CD4-positive, alpha-beta T cell treated with Interleukin-17A for 1 hour (primary cell): ENCODE data around the gene SCFD2.

Source experiments
- DNase-seq: peaks from one replicate; pipeline ENCODE4 v3.0.0-alpha.2; 2020

Gene SCFD2

DNA sequence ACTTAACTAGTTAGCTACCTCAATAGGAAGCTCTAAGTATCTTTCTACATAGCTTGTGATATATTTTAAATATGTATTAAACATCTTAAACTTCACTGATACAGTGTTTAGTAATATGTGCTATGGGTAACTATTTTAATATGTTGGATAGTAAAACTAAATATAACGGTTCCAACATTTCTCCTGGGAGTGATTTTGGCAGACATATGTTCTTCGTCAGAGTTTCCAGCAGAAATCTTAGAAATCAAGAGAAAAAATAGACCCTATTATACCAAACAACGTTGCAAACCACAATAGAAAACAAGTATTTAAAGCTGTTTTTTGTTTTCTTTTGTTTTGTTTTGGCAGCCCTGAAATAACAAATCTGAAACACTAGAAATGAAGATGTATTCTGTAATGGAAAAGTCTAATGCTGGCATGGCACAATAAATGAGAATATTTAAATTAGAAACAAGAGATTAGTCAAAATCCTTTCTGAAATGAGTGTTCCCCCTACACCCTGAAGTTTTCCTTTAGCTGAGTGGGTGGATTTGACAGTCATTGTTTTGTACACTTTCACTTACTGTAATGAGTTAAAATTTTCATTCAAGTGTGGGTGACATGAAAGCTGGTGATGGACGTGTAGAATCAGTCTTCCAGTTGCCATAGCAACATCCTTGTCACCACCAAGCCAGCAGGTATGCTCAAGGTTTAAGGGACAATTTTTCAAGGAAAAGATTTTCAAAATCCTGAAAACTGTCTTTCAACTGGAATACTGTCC, 233.5 kb downstream of the SCFD2 start:
- no peak for DNase-seq

DNA sequence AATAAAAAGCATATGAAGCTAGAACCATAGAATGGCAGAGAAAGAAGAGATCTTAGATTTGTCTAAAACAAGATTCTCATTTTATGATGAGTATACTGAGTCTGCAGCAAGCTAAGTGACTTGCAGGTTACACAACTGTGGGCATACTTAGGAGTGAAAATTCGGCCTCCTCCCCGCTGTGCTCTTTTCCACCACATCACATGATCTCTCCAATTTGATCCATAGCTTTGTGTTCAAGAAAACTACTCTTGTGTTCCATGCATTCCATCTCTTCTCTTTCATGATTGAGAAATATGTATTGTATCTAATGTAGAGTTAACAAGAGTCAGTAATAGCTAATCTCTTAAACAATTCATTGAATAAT, 234.3 kb downstream of the SCFD2 start:
- DNase-seq, result no peak

DNA sequence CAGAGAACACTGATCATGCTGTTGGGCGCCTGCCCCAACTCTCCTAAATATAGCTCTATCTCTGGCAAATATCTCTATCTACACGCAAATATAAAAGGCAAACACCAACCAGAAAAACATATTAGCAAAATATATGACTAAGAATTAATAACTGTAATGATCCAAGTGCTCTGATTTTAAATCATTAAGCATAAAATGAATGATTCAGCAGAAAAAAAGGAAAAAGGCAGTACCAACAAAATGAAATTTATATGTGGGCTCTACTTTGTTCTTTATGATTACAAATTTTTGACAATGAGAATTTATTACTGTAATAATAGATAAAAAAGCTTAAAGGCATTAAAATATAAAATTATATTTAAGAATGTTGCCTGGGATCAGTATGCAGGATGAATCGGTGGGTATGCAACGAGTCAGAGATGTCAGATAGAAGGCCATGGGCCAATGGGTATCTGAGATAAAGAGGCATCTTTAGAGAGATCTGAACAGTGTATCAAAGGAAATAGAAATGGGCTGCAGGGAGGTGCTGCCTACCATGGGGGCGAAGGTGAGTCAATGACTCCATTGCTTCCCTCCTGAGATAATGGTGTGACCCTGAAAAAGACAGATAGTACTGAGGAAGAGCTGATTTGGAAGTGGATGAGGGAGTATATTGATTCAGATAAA, 234.8 kb downstream of the SCFD2 start:
- DNase-seq, result no peak

DNA sequence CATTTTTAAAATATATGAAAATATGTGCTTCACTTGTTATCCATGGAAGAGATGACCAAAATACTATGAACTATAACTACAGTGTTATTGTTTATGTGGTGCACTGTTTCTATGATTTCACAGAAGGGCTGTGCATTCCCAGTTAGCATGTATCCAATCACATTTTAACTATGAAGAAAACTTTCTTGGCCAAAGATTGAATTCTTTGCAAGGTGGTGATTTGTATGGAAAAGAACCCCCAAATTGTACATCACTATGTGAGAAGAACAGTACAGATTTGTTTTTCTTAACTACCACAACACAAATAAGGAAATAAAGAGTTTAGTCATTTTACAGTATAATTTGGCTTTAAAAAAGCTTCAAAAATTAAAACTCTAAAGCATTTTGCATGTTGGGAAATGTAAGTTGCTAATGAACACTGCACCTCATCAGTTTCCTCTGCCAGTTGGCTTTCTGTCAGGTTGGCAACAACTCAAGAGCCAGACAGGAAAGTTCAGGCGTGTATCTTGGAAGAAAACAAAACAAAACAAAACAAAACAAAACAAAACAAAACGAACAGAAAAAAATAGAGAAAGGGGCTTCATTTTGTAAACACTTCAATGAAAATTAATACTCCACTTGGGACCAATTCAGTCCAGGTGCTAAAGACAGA, 237.0 kb downstream of the SCFD2 start:
- DNase-seq, result no peak

DNA sequence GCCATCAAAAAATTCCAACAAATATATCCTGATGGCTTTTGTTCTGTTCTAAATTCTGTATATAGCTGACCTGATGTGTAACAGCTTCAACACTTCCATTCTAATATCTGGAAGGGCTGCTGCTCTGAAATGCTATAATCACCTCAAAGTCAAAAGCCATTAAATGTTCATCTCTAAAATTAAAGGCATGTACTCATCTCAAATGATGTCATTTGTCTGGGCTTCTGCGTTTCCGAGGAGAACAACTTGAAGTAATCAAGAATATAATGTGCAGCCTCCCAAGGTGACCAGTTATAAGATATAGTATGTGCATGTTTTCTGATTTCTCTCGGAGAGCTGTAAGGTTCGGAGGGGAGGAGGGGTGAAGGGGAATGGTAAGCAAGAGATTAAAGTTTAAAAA, 237.6 kb downstream of the SCFD2 start:
- DNase-seq, result no peak

DNA sequence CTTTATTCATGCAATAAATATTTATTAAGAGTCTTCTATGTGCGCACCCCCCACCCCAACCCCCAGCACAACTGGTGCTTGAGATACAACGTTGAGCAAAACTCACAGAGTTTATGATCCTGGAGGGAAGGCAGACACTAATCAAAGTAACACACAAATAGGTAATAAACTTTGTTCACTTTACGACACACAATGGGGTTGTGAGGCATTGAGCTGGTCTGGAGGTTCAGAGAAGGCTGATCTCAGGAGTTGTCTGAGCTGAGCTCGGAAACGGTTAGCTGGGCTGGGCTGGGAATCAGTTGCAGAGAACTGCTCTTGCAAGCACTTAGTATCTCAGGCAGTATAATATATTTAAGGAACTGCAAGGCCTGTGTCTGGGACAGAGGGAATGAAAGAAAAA, 238.5 kb downstream of the SCFD2 start:
- DNase-seq, result no peak

DNA sequence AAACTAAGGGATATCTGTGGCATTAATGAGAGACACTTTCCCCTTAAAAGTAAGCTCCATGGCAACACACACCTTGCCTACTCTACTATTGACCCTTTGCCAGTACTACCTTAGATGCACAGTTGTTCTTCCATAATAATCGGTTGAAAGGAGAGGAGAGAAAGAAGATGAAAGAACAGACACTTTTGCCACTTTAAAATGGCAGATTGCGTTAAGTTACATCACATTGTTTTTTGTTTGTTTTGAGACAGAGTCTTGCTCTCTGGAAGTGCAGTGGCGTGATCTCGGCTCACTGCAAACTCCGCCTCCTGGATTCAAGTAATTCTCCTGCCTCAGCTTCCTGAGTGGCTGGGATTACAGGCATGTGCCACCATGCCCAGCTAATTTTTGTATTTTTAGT, 239.8 kb downstream of the SCFD2 start:
- no peak for DNase-seq

DNA sequence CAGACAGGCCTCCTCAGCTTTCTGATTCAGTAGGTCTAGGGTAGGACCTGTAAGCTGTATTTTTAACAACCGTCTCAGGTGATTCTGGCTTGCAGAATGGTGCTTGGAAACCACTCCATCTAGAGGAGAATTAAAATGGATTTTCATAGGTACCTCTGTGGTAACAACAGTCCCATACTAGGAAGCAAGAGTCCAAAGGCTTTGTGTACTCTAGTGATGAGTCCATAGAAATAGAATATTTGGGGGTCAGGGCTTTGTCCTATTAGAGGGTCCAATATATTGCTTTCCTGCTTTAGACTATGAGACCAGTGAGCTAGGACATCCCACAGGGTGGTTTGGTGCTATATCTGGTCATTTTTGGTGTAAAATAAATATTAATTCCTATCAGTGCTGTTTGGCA, 242.0 kb downstream of the SCFD2 start:
- no peak for DNase-seq

DNA sequence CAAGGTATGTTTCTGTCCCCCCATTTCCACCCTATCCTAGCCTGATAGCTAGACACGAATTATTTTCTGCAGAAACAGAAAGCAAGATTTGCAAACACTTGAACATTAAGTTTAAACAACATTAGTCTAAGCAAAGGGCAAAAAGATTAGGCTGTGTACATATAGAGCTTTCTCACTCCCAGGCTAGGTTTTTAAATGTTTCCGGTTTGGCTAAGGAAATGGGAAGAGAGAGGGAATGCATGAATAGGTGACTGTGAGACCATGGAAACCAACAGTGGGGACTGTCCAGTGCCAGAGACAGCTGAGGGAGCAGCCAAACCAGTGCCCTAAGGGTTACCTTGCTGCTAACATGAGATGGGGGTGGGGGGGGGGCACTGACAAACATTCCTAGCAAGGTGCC, 242.7 kb downstream of the SCFD2 start:
- DNase-seq, result no peak

DNA sequence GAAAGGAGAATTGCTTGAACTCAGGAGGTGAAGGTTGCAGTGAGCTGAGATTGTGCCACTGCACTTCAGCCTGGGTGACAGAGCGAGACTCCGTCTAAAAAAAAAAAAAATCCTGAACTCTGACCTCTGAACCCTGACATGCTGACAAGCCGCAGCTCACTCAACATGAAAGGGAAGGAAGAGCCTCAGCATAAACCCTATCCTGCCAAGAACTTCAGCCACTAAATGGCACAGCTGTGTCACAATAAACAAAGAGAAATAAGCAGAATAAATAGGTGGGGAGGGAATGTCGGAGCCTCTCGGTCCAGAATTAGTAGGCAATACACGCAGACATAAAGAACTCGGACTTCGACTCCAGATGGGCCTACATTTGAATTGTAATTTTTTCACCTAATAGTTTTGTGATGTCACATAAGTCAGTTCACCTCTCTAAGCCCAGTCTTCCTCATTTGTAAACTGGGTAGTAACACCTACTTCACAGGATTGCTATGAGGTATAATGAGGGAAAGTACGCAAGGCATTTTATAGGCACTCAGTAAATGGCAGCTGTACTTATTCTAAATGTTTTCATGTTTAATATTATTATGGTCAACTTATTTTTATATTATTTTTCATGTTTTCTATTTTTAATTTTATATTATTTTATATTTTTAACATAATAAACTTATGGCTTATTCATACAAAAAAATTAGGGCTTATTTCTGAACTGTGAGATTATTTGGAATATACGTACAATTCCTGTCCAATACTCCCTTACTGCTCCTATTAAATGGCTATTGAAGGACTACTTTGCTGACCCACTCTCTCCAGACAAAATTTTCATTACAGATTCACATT, 243.4 kb downstream of the SCFD2 start:
- no peak for DNase-seq

DNA sequence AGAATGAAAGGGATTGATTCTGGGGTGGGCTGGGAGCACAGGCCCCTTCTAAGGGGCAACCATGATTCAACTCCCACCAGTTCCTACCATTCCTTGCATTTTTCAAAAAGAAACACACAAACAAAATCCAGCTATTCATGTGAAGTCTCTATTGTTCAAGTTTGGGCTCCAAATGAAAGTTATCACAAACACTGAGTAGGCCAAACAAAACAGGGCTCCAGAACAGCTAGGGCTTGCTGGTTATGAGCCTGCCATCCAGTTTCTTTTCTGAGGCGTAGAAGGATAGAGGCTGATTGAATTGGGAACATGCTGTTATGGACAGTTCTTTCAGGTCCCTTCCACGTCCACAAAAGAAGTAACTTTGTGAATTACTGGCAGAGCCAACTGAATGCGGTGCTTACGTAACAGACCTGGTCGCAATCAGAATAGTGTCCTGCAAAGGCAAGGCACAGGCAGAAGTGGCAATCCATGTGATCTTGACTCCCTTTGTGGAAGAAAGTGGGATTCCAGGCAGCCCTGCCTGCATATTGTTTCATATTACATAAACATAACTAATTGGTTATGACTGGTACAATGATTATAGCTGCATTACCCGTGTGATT, 244.5 kb downstream of the SCFD2 start:
- DNase-seq, result no peak

DNA sequence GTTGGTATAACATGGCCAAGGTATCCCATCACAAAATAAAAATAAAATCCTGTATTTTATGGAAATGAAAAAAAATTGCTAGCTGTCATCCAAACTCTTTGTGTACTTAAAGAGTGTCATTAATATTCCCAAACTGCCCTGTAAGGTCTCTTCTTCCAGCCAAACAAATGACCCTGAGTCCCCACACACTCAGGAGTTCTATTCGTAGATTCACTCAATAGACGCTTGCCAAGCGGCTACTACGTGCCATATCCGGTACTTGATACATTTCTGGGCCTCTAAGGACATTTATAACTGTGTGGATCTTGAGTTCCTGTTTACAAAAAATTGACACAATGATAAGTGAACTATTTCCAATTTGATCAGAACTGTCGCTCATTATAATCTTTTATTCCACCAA, 245.1 kb downstream of the SCFD2 start:
- DNase-seq, result no peak

DNA sequence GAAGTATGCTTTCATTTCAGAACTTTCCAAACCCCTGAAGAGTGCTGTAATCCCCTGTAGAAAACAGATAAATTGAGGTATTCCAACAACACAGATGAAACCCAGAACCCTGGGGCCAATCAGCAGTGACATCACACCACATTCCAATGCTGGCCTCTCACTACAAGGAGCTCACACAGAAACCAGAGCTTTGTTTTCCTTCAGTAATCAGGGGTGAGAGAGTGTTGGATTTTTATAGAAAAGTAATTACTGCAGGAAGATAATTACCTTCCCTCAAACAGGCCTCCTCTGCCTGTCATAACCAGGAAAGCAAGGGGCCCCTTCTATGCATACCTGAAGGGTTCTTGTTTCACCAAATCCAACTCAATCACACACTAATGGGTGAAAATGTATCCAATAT, 246.2 kb downstream of the SCFD2 start:
- DNase-seq, result no peak

DNA sequence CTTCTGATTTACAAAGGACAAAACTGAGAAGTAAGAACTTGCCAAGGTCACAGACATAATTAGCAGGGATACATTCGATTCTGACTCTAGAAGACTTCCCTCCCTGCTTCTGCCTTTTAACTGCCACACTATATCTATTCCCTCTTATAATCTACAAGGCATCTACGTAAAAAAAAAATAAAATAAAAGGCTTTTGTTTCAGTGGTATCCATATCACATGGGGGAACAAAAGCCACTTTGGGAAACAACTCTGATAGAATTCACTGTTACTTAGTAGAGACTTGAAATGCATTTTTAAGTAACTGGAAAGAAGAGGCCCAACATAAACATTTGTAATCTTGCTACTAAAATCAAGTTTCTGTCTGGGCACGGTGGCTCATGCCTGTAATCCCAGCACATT, 247.2 kb downstream of the SCFD2 start:
- no peak for DNase-seq

DNA sequence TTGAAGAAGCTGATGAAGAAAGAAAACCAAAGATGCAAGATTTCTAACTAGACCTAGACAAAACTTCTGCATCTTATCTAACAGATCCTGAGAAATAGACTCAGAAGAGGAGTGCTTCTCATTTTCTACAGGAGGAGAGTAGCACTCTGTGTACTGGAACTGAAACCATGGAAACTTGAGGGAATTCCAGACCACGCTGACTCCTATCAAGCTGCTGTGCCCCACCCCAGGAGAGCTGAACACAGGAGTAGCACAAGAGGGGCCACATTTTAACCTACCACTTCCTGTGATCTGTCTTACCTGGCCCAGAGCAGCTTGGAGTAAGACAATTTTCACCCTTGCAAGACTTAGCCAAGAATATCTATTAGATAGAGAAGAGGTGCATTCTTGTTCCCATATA, 248.9 kb downstream of the SCFD2 start:
- DNase-seq, result no peak

DNA sequence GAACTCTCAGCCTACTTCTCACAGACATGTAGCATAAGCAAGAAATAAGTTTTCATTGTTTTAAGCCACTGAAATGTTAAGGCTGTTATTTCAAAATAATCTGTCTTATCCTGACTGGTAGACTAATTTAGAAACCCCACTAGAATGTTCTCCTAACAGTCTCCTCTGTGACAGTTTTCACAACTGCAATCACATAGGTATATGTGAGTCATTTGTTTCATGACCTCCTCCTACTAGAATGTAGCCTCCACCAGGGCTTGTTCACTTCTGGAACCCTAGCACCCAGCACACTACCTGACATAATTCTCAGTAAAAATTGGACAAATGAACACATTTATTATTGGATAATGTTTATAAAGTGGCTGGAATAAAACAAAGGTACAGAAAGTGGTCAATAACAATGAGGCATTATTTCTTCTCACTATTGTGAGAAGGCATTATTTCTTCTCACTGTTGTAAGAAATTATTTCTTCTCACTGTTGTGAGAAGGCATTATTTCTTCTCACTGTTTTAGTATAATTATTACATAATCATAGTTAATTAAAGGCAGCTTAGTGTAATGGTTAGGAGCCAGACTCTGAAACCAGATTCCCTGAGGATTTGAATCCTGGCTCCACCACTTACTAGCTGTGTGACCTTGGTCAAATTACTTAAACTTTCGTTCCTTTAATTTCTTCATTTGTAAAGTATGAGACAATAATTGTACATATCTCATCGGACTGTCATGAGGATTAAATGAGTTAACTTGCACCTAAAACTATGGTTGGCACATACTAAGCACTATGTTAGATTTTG, 252.2 kb downstream of the SCFD2 start:
- no peak for DNase-seq

DNA sequence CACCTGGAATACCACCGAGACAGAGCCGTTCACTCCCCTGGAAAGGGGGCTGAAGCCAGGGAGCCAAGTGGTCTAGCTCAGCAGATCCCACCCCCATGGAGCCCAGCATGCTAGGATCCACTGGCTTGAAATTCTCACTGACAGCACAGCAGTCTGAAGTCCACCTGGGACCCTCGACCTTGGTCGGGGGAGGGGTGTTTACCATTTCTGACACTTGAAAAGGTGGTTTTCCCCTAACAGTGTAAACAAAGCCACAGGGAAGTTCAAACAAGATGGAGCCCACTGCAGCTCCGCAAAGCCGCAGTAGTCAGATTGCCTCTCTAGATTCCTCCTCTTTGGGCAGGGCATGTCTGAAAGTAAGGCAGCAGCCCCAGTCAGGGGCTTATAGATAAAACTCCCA, 260.5 kb downstream of the SCFD2 start:
- no peak for DNase-seq

DNA sequence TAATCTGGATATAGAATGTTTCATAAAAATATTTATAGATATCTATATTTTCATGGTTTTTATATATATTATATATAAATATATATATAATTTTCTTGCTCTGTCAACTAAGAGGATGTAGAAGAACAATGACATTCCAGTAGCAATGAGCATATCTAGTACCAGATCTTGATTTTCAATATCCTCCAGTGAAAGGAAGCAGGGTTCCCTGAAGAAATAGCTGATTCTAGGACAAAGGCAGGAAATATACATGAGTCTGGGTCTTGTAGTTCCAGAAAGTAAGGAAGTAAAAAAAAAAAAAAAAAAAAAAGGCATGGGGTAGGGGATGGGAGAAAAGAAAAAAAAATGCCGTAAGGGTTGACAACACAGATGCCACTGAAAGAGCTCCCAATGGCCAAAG, 262.4 kb downstream of the SCFD2 start:
- DNase-seq, result no peak

DNA sequence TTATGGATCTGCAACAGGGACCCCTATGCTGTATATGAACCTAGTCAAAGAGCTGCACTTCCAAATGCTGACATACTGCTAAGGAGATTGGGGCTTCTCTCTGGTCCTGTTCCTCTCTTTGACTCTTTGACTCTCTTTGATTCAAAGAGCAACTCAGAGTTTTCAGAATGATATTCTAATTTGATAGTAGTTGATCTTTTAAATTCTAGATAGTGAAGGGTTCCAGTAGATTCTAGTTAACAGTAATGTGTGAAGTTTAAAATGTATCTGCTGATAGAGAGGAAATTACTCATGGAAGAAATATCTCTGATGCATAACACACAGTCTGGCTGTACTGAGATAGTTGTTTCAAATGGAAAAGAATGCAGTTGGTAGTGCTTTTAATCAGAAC, 264.7 kb downstream of the SCFD2 start:
- no peak for DNase-seq

DNA sequence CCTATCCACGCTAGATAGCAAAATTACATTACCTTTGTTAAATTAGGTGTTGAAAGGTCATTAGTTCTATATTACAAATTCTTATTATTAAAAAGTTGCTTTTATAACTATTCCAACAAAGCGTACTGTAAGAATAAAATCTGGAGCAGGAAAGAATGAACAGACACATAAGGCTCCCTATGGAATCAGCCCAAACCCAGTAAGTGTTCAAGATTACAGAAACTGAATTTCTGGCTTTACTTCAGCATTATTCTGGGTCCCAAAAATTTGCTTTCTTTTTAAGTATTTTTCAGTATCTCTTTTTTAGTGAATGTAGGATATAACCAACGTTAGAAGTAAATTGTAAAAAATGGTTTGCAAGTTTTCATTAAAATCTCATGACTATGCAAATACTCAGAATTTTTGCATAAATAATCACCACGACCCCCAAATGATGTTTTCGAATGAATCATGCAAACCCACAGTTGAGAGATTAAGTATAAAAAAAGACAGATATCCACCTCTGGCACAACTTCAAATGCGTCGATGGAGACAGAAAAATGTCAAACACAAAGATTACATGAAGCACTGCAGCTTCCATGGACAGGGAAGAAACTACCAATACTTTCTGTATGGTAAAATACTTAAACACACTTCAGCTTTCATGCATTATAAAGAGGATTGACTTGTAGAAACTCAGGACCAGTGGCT, 265.2 kb downstream of the SCFD2 start:
- DNase-seq, result no peak

DNA sequence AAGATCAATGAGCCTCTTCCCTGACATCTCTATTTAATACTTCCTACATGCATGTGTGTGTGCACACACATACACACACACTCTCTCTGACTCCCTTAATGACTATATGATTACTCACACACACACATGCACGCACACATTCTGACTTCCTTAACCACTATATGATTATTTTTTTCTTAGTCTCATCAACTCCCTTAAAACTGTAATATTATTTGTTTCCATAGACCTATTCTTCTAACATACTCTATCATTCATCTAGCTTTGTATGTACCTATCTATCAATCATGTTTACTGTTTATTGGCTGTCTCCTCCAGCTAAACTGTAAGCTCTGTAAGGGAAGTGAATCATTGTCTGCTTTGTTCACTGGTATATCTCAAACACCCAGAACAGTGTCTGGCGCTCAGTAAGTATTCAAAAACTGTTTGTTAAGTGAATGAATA, 267.2 kb downstream of the SCFD2 start:
- DNase-seq, result no peak

DNA sequence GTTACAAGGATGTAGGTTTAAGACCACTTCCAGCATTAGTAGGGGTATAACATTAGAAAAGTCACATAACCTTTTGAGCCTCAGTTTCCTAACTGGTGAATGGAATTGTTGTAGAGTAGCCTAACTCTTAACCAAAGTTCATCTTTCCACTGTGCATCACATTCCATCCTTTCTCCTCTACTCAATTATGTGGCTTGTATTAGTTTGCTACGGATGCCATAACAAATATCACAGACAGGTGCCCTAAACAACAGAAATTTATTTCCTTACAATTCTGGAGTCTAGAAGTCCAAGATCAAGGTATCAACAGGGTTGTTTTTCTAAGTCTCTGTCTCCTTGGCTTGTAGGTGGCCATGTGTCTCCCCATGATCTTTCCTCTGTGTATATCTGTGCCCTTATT, 271.8 kb downstream of the SCFD2 start:
- DNase-seq, result no peak
